Kidney (tissue), 14 donors: ENCODE measurements around the gene NKIRAS1. TPM values are rescaled to one million over a fixed set of nuclear protein-coding genes. Genes with fewer than 3 reads are reported as not detected.

Source experiments
- DNase-seq, 5 donors: peaks; one replicate each; pipeline ENCODE4 v3.0.0-alpha.2; 2013 to 2020
- FAIRE-seq: peaks from 2 replicates; lab custom pipeline; 2012; peaks lifted over from hg19 to GRCh38; lab: Jason Lieb, UNC
- H3K27ac ChIP-seq, 2 donors: one replicate each; pipeline ENCODE4 v1.7.0; 2013; ENCODE audit warnings: low read depth in 2 of 2, low read length in 2 of 2, inconsistent platforms in 1 of 2
- H3K27me3 ChIP-seq: one replicate; pipeline ENCODE4 v1.7.1; 2013; ENCODE audit warnings: low read length, inconsistent platforms; ENCODE audit not compliant: control insufficient read depth, insufficient read depth
- H3K36me3 ChIP-seq, 3 donors: one replicate each; pipeline versions ENCODE4 v1.7.0 to v1.7.1; 2013; ENCODE audit warnings: low read length in 3 of 3, control low read depth in 1 of 3, inconsistent platforms in 1 of 3; ENCODE audit not compliant: insufficient read depth in 3 of 3, control insufficient read depth in 2 of 3
- H3K4me1 ChIP-seq, 3 donors: one replicate each; pipeline versions ENCODE4 v1.7.0 to v1.7.1; 2013; ENCODE audit warnings: low read length in 3 of 3, inconsistent platforms in 1 of 3, low read depth in 1 of 3; ENCODE audit not compliant: control insufficient read depth in 2 of 3, insufficient read depth in 2 of 3
- H3K4me3 ChIP-seq, 3 donors: one replicate each; pipeline versions ENCODE4 v1.7.0 to v1.8.1; 2013; ENCODE audit warnings: low read length in 3 of 3, control low read depth in 1 of 3, inconsistent platforms in 1 of 3
- H3K9ac ChIP-seq, 3 donors: one replicate each; pipeline versions ENCODE4 v1.7.0 to v1.7.1; 2013; ENCODE audit warnings: low read length in 3 of 3, control low read depth in 1 of 3, inconsistent platforms in 1 of 3
- H3K9me3 ChIP-seq, 3 donors: one replicate each; pipeline versions ENCODE4 v1.7.0 to v1.7.1; 2013; ENCODE audit warnings: low read length in 3 of 3, control low read depth in 1 of 3, inconsistent platforms in 1 of 3; ENCODE audit not compliant: control insufficient read depth in 2 of 3, insufficient read depth in 1 of 3
- CTCF ChIP-seq: IDR thresholded peaks from 3 replicates; pipeline ENCODE4 v1.5.1; 2012; ENCODE audit warnings: mild to moderate bottlenecking, moderate library complexity, borderline replicate concordance; ENCODE audit not compliant: insufficient read depth; ENCODE audit errors: extremely low read depth
- intact Hi-C: fragments of 100-400 bp; cut with DNase I; formaldehyde crosslinking; loops from one replicate; pipeline ENCODE4 v1.11.1; 2022
- polyA plus RNA-seq: library from polyadenylated mRNA; stranded (reverse); fragments of 350-450 nt; fragmentation: Illumina TruSeq; extraction: RNeasy Lipid Tissue Mini Kit (QIAGEN cat#74804); gene quantifications from one replicate; pipeline ENCODE4 v1.2.3, GENCODE V29; 2014; ENCODE audit warnings: low read depth, low replicate concordance; ENCODE audit not compliant: insufficient read depth
- total RNA-seq: library from RNA; stranded (reverse); fragmentation: NEBNext Ultra II Directional; extraction: Animal tissue kit (Norgen Biotek cat#: 25700); gene quantifications from one replicate; pipeline ENCODE4 v1.2.1, GENCODE V29; 2021
- donor health status: control.
- donor health status: control.
- donor health status: control.
- donor health status: control.
- donor health status: control.
- donor health status: DM: yes; HTN: yes; CAD: no.
- donor health status: Normal renal cell carcinoma (clear cell type).

The NKIRAS1 gene
- total and polyA plus RNA-seq, 2 donors from 2014 or later: 7.1 to 17.2 TPM

DNA sequence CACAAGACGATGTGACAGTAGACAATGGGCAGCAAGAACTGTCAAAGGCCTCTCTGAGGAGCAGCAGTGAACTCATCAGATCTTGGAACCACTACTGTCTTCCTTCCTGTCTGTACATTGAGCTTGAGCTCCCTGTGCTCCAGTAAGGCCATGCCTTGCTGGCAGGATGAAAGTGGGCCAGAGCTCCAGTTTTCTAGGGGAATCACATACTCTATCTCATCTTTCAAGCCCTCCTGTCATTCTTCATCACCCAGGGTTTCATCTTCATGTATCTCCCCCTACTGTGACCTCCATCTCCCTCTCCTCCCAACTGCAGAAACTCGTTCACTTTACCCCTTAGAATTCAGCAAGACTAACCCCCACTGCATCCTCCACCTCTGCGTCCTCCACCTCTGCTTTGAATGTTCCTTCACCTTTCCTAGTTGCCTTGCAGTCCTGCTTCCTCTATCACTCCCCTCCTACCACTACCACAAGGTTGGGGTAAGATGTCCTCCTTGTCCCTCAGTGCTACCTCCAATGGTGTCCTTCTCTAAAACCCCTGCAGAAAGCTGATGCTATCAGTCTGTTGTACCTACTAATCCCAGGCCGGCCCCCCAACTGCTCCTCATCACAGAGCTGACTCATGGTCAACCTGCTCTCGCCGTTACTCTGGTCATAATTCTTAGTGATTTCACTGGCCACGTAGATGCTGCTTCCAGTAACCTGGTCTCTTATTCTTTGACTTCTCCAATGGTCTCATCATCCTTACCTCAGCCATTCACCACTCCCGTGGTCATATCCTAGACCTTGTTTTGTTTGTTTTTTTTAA is 22.3 kb downstream of the NKIRAS1 start:
- no peak overlapping the region for H3K4me3 ChIP-seq
- peaks cover 5 to 9% (median 5%) of the 10 kb centered on the region in 3 donors for H3K36me3 ChIP-seq
- H3K9ac ChIP-seq: no peak overlapping the region

DNA sequence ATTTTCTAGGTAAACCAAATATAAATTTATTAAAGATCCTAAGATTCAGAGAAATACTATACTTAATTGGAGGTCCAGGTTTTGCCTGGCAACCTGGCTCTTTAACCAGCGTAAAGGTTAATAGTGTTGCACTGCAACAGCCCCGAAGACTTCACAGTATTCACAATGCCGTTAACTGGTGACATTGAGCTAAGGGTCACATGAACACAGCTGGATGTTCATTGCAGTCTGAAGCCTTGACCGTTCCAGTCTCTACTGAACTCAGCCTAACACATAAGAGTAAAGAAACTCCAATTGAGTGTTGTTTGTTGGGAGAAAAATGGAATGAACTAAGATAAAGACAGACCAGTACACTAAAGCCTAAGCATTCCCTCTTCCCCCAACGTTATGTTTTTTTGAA is 26.8 kb downstream of the NKIRAS1 start:
- Histone ChIP-seq H3K27ac (no peak overlapping the region), H3K4me1 (no peaks in the 10 kb centered on the region), H3K36me3 (no peaks in the 10 kb centered on the region), H3K9ac (no peak overlapping the region), H3K9me3 (no peaks in the 10 kb centered on the region), H3K27me3 (no peaks in the 10 kb centered on the region), H3K4me3 (no peak overlapping the region)
- intact Hi-C loops: no loop called here
- no peak for DNase-seq
- no peak for TF ChIP-seq CTCF
- no peak for FAIRE-seq

More for the DNA sequence above, 22.3 kb downstream of the NKIRAS1 start:
- DNase-seq: no peak
- H3K9me3 ChIP-seq: no peaks in the 10 kb centered on the region
- H3K27me3 ChIP-seq: no peaks in the 10 kb centered on the region
- no peak overlapping the region for H3K27ac ChIP-seq
- intact Hi-C loops: no loop called here
- H3K4me1 ChIP-seq: no peaks in the 10 kb centered on the region
- no peak for TF ChIP-seq CTCF
- no peak for FAIRE-seq

GRCh38 chr3:23889386-23889785 is 27.4 kb downstream of the NKIRAS1 start:
- FAIRE-seq: no peak
- TF ChIP-seq CTCF: no peak
- no peak for DNase-seq
- intact Hi-C loops: no loop called here
- no peak overlapping the region for H3K27ac ChIP-seq
- H3K36me3 ChIP-seq: no peaks in the 10 kb centered on the region
- no peak overlapping the region for H3K4me3 ChIP-seq
- no peak overlapping the region for H3K9ac ChIP-seq
- H3K27me3 ChIP-seq: no peaks in the 10 kb centered on the region
- H3K9me3 ChIP-seq: no peaks in the 10 kb centered on the region
- H3K4me1 ChIP-seq: no peaks in the 10 kb centered on the region
